SK-N-SH treated with all-trans-retinoic acid at 6 μM for 48 hours (cell line): ENCODE data around the gene AKR1A1.

ENCODE experiments used
- CSRNP3 ChIP-seq: fragments of 250-450 bp; sonication (Bioruptor Pico); IDR thresholded peaks from 2 replicates; pipeline ENCODE4 v1.5.1; 2021; ENCODE audit warnings: mild to moderate bottlenecking, moderate library complexity
- ESRRG ChIP-seq: fragments of 250-450 bp; sonication (Bioruptor Pico); IDR thresholded peaks from 2 replicates; pipeline ENCODE4 v1.6.1; 2021; ENCODE audit warnings: mild to moderate bottlenecking
- ISL1 ChIP-seq: fragments of 250-450 bp; sonication (Bioruptor Pico); IDR thresholded peaks from 2 replicates; pipeline ENCODE4 v2.1.2; 2022; ENCODE audit warnings: mild to moderate bottlenecking, moderate library complexity
- OSR1 ChIP-seq: fragments of 250-450 bp; sonication (Bioruptor Pico); IDR thresholded peaks from 2 replicates; pipeline ENCODE4 v1.8.0; 2022; ENCODE audit warnings: moderate library complexity, mild to moderate bottlenecking, inconsistent platforms
- PATZ1 ChIP-seq: fragments of 250-450 bp; sonication (Bioruptor Pico); IDR thresholded peaks from 2 replicates; pipeline ENCODE4 v1.8.0; 2020; ENCODE audit warnings: mild to moderate bottlenecking, moderate library complexity, borderline replicate concordance
- RARB ChIP-seq: fragments of 250-450 bp; sonication (Bioruptor Pico); IDR thresholded peaks from 2 replicates; pipeline ENCODE4 v1.8.0; 2021; ENCODE audit warnings: mild to moderate bottlenecking, moderate library complexity
- ZC3H10 ChIP-seq: fragments of 250-450 bp; sonication (Bioruptor Pico); IDR thresholded peaks from 2 replicates; pipeline ENCODE4 v1.5.1; 2021; ENCODE audit warnings: mild to moderate bottlenecking, moderate library complexity
- ZFP3 ChIP-seq: fragments of 250-450 bp; sonication (Bioruptor Pico); IDR thresholded peaks from 2 replicates; pipeline ENCODE4 v1.5.0; 2020; ENCODE audit warnings: mild to moderate bottlenecking, moderate library complexity

- TF ChIP-seq RARB (CRISPR knock-in tag) (no peak), ZC3H10 (no peak), OSR1 (CRISPR knock-in tag) (no peak), ESRRG (CRISPR knock-in tag) (no peak), PATZ1 (CRISPR knock-in tag) (no peak), ZFP3 (CRISPR knock-in tag) (no peak), ISL1 (no peak), CSRNP3 (CRISPR knock-in tag) (no peak)
Observed at GRCh38 chr1:45542591-45542990, 8.0 kb upstream of the AKR1A1 start.
